22Rv1 (cell line): ENCODE results near the gene NUP58.

Experiments
- ZFX ChIP-seq: fragments of 450-650 bp; IDR thresholded peaks from 2 replicates; pipeline ENCODE4 v1.6.1; 2017; ENCODE audit warnings: antibody characterized with exemption, borderline replicate concordance
- TF ChIP-seq, protein P1 (sequence below): fragments of 450-650 bp; IDR thresholded peaks from 2 replicates; pipeline ENCODE4 v1.5.1; 2017; ENCODE audit warnings: mild to moderate bottlenecking

DNA sequence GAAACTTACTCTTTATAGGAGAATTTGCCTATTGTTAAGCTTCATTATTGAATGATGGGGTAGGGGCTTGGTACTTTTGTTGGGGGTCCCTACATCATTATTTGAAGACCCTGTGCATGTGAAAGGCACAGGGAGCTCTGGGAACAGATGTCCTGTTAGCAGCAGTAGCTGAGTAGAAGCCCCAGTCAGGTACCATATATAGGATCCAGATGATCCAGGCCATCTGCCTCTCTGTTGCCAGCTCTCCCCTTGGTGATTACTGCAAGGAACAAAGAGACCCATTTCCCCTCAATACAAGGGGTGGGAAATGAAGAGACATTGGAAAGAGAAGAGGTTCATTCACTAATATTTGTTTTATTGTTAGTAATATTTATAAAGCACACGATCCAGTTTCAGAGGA is 9.7 kb upstream of the NUP58 start:
- TF ChIP-seq, protein P1, sequence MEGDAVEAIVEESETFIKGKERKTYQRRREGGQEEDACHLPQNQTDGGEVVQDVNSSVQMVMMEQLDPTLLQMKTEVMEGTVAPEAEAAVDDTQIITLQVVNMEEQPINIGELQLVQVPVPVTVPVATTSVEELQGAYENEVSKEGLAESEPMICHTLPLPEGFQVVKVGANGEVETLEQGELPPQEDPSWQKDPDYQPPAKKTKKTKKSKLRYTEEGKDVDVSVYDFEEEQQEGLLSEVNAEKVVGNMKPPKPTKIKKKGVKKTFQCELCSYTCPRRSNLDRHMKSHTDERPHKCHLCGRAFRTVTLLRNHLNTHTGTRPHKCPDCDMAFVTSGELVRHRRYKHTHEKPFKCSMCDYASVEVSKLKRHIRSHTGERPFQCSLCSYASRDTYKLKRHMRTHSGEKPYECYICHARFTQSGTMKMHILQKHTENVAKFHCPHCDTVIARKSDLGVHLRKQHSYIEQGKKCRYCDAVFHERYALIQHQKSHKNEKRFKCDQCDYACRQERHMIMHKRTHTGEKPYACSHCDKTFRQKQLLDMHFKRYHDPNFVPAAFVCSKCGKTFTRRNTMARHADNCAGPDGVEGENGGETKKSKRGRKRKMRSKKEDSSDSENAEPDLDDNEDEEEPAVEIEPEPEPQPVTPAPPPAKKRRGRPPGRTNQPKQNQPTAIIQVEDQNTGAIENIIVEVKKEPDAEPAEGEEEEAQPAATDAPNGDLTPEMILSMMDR, result no peak
- TF ChIP-seq ZFX, result no peak
